ENCODE measurements around the gene NFIC. TPM values are rescaled to one million over a fixed set of nuclear protein-coding genes. Genes with fewer than 3 reads are reported as not detected.

Gene NFIC
- total RNA-seq, 1 donor from 2014 or later: 33.0 TPM

DNA sequence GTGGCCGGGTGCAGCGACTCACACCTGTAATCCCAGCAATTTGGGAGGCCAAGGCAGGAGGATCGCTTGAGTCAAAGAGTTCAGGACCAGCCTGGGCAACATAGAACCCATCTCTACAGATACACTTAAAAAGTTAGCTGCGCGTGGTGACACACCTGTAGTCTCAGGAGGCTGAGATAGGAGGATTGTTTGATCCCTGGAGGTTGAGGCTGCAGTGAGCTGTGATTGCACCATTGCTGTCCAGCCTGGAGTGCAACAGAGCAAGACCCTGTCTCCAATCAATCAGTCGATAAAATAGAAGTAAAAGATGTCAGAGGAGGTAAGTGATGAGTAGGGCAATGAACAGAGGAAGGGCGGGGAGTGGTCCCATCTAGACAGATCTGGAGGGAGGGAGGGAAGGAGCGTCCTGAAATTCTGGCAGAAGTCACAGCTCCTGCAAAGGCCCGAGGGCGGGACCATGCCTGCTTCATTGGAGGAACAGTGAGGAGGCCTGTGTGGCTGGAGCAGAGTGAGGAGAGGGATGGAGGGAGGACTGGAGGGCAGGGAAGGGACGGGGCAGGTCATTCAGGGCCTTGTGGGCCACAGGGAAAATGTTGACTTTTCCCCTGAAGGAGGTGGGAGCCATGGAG, 104.2 kb downstream of the NFIC start:
- no peak for DNase-seq

DNA sequence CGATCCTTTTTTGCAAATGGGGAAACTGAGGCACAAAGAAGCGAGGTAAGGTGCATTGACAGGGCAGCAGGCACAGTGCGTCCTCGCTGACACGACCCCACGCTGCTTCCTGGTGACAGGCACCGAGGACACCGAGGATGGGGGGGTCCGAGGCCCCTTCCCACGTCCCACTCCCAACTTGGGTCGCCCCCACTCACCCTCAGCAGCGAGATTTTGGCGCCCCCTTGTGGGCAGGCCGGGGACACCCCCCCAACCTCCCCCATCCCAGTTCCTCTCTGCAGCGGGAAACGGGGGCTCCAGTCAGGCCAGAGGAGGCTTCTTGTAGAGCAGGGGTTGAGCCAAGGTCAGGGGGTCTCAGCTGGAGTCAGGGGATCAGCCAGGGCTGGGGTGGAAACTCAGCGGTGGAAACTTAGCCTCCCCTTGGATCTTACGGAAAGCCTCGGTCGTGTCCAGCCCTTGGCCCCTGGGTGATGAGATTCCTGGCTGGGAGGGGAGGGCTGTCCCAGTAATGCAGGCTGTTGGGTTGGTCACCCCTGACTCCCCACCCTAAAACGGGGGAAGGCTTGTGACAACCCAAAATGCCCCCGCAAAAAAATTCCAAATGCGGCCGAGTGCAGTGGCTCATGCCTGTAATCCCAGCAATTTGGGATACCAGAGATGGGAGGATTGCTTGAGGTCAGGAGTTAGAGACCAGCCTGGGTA, 105.7 kb downstream of the NFIC start:
- DNase-seq: peak; percentile 52

DNA sequence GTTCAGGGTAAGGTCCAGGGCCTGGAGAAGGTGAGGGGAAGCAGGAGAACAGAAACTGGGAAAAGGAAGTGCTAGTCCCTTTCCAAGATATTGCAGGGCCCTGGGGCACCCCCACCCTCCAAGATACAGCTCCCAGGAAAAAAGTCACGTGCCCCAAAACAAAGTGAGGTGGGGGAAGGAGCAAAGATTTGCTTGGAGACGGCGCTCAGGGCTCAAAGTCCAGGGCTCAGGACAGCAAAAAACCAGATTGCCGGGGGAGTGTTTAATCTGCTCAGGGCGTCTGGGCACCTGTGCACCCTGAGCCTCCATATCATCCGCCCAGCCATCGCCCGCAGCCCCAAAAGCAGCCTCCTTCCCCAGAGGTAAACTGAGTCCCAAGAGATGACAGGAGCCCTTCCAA, 107.6 kb downstream of the NFIC start:
- no peak for DNase-seq

DNA sequence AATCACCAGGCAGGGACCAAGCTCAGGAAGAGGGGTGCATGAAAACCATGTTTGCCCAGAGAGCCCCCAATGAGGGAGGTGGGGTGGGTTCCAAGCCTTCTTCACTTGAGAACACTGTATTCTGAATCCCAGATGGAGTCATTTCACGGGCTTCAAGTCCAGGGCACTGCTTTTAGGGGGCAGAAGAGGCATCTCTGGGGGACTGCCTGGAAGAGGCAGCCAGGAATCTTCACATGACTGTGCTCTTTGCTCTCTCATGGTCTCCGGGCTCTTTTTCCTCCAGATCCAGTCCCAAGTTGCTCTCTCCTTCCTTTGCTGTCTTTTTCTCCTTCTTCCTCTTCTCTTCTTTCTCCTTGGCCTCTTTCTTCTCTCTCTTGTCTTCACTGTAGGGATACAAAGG, 108.2 kb downstream of the NFIC start:
- DNase-seq: no peak

DNA sequence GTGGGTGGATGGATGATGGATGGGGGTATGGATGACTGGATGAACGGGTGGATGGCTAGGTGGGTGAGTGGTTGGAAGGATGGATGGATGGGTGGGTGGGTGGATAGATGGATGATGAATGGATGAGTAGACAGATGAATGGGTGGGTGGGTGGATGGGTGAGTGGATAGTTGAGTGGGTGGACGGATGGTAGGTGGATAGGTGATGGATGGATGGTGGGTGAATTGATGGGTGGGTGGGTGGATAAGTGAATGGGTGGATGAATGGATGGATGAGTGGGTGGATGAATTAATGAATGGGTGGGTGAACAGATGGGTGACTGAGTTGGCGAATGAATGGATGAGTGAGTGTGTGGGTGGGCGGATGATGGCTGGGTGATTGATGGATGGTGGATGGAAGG, 109.1 kb downstream of the NFIC start:
- DNase-seq: no peak

DNA sequence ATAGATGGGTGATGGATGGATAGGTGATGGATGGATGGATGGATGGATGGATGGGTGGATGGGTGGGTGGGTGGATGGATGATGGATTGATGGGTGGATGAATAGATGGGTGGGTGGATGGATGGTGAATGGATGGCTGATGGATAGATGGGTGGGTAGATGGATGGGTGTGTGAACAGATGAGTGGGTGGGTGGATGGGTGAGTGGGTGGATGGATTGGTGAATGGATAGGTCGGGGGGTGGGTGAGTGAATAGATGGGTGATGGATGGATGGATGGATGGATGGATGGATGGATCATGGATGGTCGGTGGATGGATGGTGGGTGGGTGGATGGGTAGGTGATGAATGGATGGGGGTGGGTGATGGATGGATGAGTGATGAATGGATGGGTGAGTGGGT, 110.4 kb downstream of the NFIC start:
- no peak for DNase-seq

DNA sequence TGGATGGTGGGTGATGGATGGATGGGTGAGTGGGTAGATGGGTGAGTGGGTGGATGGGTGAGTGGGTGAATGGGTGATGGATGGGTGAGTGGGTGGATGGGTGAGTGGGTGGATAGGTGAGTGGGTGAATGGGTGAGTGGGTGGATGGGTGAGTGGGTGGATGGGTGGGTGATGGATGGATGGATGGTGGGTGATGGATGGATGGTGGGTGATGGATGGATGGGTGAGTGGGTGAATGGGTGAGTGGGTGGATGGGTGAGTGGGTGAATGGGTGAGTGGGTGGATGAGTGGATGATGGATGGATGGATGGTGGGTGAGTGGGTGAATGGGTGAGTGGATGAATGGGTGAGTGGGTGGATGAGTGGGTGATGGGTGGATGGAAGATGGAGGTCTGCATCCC, 111.1 kb downstream of the NFIC start:
- DNase-seq: no peak

DNA sequence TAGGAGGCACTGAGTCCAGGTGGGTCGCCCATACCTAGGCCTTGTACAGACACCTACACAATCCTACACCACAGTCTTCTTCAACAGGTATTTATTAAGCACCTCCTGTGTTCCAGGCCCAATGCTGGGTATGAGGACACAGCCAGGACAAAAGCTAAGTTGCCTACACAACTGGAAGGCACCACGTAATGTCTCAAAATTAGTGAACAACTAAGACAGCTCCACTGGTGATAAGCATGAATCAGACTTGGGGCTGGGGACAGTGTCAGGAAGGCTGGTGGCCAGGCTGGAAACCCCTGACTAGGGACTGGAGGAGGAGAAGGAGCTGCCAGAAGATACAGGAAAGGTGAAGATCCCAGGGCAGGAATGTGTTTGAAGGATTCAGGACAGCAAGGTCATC, 111.6 kb downstream of the NFIC start:
- no peak for DNase-seq

DNA sequence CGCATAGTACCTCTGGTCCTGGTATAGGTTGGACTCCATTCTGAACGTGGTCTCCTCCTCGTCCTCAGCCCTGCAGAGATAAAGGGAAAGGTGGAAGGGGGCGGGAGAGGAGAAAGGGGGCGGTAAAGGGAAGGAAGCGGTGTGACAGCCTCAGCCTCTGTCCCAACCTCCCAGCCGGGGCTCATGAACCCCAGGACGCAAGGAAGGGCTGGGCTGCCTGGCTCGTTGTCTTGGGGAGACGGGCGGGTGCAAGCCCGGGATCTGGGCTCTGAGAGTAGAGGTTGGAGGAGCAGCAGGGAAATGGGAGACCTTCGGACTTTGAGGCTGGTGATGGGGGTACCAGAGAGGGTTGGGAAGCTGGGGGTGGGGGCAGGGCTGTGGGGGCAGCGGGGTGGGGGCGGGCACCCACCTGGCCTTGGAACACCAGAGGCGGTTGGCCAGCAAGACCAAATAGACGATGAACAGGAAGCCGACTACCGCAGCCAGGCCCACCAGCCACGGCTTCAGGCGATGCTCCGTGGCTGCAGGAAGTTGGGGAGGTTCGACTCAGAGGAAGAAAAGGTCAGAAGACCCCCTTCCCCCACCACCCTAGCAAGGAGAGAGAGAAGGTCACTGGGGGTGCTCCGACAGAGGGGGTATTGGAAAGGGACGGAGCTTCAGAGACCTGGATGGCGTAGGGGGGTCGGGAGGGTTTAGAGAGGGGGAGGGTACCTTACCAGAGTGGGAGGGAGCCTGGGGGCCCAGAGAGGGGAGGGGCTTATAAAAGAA, 112.2 kb downstream of the NFIC start:
- no peak for DNase-seq

DNA sequence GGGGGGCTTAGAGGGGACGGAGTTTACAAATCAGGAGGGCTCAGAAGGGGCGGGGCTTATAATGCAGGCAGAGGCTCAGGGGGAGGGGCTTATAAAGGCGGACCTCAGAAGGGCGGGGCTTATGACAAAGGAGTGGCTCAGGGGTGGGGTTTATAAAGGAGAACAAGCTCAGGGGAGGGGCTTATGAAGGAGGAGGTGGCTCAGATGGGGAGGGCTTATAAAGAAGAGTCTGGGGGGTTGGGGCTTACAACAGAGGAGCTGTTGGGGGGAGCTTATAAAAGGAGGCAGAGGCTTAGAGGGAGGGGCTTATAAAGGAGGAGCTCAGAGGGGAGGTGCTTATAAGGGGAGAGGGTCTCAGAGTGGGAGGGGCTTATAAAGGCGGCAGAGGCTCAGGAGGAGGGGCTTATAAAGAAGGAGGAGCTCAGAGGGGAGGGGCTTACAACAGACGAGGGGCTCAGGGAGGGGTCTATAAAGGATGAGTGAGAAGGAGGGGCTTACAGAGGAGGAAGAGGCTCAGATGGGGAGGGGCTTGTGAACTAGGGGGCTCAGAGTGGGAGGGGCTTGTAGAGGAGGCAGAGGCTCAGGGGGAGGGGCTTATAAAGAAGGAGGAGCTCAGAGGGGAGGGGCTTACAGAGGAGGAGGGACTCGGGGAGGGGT, 112.9 kb downstream of the NFIC start:
- DNase-seq: peak; percentile 30

DNA sequence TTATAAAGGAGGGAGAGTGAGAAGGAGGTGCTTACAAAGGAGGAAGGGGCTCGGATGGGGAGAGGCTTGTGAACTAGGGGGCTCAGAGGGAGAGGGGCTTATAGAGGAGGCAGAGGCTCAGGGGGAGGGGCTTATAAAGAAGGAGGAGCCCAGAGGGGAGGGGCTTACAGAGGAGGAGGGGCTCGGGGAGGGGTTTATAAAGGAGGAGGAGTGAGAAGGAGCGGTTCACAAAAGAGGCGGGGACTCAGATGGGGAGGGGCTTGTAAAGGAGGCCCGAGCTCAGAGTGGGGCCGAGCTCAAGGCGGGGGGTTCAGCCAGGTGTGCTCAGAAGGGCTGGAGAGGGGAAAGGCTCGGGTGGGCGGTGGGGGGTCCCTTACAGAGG, 113.4 kb downstream of the NFIC start:
- no peak for DNase-seq

DNA sequence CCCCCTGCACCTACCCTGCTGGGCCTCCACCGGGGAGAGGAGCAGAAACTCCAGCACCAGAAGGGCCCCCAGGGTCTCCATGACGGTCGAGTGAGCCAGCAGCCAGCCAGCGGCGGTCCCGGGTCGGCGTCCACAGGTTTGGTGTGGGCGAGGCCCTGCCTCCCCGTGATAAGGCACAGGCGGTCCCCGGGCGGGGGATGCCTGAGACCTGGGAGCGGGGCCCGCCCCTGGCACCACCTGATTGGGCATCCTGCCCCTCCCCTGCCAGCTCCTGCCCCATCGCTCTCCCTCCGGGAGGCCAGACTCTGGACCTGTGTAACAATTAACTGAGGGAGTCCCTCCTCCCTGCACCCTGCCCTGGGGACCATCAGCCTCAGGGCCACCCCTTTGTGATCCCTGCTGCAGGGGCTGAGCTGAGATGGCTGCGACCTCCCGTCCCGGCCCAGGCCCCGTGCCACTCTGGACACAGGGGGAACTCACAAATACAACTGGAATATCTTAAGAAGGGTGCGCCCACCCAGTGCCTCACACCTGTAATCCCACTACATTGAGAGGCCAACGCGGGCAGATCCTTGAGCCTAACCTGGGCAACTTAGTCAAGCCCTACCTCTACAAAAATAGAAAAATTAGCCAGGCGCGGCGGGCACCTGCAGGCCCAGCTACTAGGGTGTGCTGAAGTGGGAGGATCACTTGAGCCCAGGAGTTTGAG, 114.2 kb downstream of the NFIC start, which contains the start of gene SMIM24:
Gene SMIM24, minus strand, starts transcription at position 143 of the 709 bp plus-strand sequence. Its CDS starts 62 bp downstream, at position 81.
- DNase-seq: no peak

DNA sequence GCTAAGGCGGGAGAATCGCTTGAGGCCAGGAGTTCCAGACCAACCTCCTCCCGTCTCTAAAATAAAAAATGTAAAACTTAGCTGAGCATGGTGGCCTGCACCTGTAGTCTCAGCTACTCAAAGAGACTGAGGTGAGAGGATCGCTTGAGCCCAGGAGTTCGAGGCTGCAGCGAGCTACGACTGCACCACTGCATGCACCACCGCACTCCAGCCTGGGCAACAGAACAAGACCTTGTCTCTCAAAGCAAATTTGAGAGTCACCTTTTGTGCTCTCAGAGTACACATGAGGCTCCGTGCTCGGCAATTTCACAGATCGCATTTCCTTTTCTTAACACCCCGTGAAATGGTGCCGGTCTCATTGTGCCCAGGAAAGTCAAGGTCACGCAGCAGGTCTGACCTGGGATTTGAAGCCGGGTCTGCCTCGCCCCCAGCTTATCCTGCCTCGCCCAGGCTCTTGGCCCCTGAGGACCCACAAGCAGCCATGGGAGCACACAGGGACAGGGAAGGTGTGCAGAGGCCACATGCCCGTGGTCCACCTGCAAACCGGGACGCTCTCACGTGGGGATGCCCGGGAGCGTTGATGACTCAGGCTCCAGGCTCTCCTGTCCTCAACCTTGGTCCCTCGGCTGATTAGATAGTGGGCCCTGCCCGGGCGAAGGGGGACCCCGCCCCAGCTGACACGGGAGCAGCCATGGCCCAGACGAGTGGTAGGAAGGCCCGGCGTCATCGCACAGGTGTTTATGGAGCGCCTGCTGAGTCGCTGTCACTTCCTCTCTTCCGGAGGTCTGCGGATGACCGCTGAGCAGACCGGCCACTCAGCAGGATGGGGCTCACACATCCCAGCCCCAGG, 115.1 kb downstream of the NFIC start:
- no peak for DNase-seq

DNA sequence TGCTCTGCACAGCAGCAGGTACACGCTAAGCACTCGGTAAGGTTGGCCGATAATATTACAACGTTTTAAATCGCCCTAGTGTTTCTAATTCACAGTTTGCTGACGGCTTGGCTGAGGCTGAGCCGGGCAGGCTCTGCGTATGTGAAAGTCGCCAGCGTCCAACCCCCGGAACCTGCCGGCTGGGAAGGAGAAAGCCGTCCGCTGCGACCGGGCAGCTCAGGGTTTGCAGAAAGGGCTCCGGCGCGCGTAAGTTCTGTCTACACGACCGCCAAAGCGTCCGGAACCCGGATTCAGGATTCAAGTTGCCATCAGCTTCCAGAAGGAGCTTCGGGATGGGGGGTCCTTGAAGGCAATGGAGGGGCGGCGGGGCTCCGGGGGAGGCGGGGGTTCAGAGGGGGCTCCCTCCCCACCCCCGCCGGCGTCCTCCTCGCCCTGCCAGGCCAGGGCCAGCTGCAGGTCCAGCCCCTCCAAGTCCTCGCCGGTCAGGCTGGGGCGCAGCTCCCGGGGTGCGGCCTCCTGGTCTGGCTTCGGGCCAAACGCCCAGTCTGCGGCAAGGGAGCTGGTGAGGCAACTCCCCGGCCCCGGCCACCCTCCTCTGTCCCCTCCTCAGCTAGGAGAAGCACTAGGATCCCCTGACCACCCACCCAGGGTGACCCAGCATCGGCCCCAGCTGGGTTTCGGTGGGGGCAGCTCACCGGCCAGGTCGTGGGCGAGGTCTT, 116.3 kb downstream of the NFIC start:
- DNase-seq: no peak

DNA sequence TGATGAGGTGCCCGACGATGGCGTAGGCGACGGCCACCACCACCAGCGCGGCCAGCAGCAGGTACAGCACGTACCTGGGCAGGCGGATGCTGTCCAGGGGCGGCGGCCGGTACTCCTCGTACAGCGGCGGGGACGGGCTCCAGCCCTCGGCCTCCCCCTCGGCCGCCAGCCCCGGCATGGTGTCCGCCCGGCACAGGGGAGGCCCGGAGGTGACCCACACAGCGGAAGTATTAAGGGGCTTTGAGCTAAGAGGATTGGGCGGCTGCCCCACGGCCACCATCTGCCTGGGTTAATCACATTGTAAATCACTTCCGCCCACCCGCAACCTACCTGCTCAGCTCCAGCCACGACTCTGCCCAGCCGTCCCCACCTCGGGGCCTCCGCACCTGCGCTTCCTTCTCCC, 116.8 kb downstream of the NFIC start, which contains the start of gene SMIM44:
Gene SMIM44, minus strand, starts transcription at position 216 of the 403 bp plus-strand sequence. Its CDS starts 38 bp downstream, at position 178.
- DNase-seq: no peak

DNA sequence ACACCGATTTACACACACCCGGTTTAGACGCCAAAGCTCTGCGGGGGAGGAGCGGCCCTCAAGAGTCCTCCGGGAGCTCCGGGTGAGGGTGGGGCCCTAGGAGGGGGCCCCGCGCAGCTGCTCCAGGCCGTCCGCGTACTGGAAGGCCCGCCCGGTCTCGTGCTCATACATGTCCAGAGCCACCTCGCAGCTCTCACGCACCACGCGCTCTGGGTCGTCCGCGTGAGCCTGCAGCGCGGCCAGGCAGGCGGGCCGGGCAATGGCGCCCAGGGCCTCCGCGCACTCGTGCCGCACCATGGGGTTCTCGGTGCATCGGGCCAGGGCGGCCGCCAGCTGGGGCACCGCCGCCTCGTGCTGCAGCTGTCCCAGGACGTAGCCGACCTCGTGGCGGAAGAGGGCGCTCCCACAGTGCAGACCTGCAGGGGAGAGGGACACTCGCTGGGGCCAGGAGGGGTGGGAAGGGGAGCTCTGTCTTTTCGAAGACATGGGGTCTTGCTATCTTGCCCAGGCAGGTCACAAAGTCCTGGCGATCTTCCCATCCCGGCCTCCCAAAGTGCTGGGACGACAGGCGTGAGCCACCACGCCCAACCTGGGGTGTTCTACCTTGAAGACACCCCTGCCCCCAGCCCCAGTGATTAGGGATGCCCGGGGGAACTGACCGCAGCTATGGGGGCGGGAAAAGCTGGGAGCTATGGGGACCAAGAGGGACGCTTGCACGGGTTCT, 125.2 kb downstream of the NFIC start:
- no peak for DNase-seq

DNA sequence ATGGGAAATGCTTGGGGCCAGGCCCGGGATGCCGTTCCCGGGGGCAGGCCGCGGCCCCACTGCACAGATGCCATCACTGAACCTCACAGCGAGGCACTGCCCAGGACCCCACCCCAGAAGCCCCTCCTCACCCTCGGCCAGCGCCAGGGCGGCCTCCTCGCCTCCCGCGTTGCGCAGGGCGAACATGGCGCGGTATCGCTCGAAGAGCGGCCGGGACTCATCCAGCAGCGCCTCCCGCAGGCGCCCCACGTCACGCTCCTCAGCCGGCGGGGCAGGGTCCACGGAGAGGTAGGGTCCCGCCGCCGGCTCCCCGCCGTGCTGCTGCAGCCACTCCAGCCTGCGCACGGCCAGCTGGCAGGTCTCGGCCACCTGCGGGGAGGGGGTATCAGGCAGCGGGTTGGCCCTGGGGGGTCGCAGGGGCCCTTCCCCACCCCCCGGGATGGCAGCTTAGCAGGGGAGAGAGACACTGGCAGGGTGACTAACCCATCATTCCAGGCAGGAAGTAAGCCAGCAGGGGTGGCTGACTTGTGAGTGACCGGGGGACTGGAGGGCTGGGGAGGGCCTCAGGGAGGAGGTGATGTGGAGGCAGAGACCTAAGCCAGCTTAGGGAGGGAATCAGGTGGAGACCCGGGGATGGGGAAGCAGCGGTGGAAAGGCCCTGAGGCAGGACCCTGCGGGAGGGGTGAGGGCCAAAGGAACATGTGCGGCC, 125.9 kb downstream of the NFIC start:
- DNase-seq: no peak

DNA sequence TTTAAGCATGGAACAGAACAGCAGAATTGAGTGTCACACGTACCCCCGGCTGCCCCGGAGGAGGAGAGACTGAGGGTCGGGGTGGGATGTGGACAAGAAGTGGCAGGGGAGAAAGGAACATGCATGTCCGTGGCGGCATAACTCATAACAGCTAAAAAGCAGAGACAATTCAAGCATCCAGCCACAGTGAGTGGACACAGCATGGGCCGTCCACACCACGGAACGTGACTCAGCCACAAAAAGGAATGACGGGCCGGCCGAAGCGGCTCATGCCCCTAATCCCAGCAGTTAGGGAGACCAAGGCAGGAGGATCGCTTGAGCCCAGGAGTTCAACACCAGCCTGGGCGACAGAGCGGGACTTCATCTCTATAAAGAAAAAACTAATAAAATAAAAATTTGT, 126.5 kb downstream of the NFIC start:
- DNase-seq: no peak

DNA sequence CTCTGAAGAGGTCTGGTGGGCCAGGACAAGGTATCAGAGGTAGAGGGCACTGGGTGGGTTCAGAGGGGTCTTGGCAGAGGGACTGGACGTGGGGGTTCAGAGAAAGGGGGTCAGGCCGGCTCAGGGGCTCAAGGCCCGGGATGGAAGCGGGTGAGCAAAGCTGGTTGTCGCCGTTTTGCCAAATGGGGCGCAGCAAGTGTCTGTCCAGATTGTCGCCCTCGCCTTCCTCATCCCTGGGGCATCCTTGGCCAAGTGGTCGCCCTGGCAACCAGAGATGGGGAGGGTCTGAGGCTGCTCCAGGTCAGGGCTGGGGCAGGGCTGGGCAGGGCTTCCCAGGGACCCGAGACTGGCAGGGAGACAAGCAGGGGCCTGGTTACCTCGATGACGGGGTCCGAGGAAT, 127.3 kb downstream of the NFIC start:
- no peak for DNase-seq

Measured in dermis blood vessel endothelial cell (primary cell).